Endodermal cell (in vitro differentiated cells): Measurements from ENCODE around the gene CERS6. TPM values are rescaled to one million over a fixed set of nuclear protein-coding genes. Genes with fewer than 3 reads are reported as not detected.
"Not testable (repeated sequence)": the region's sequence is repeated elsewhere in the genome, so short reads cannot be mapped to it uniquely, and the experiment has no call there.

Experiments
- DNase-seq: peaks from one replicate; pipeline ENCODE4 v3.0.0-alpha.2; 2017
- H3K27ac ChIP-seq: 2 replicates; pipeline ENCODE4 v1.5.1; 2013; ENCODE audit warnings: mild to moderate bottlenecking, low read depth, low read length, moderate library complexity
- H3K27me3 ChIP-seq: 2 replicates; pipeline ENCODE4 v1.6.1; 2013; ENCODE audit warnings: mild to moderate bottlenecking, low read length, moderate library complexity; ENCODE audit not compliant: insufficient read depth, control insufficient read depth, poor library complexity, severe bottlenecking
- H3K36me3 ChIP-seq: 2 replicates; pipeline ENCODE4 v1.7.0; 2013; ENCODE audit warnings: mild to moderate bottlenecking, low read length, moderate library complexity; ENCODE audit not compliant: control insufficient read depth, insufficient read depth
- H3K4me1 ChIP-seq: one replicate; pipeline ENCODE4 v1.7.0; 2013; ENCODE audit warnings: low read length; ENCODE audit not compliant: control insufficient read depth, insufficient read depth
- H3K4me3 ChIP-seq: 2 replicates; pipeline ENCODE4 v1.5.1; 2013; ENCODE audit warnings: mild to moderate bottlenecking, low read length, moderate library complexity
- H3K9ac ChIP-seq: 2 replicates; pipeline ENCODE4 v1.6.1; 2013; ENCODE audit warnings: mild to moderate bottlenecking, low read length, moderate library complexity; ENCODE audit not compliant: poor library complexity, severe bottlenecking; ENCODE audit errors: extremely low read depth
- H3K9me3 ChIP-seq: 2 replicates; pipeline ENCODE4 v1.6.1; 2013; ENCODE audit warnings: mild to moderate bottlenecking, low read length, moderate library complexity; ENCODE audit not compliant: control insufficient read depth
- H3K27ac Mint-ChIP-seq: 2 replicates; pipeline ENCODE4 v1.8.0; 2020; ENCODE audit warnings: mixed read lengths
- H3K27me3 Mint-ChIP-seq: 2 replicates; pipeline ENCODE4 v1.8.0; 2021; ENCODE audit warnings: mild to moderate bottlenecking, mixed read lengths; ENCODE audit not compliant: insufficient read depth
- H3K36me3 Mint-ChIP-seq: 2 replicates; pipeline ENCODE4 v1.8.0; 2020; ENCODE audit warnings: low read depth, mixed read lengths
- H3K4me1 Mint-ChIP-seq: 2 replicates; pipeline ENCODE4 v1.8.0; 2020; ENCODE audit warnings: mixed read lengths
- H3K4me3 Mint-ChIP-seq: 2 replicates; pipeline ENCODE4 v1.8.0; 2020; ENCODE audit warnings: mild to moderate bottlenecking, moderate library complexity, mixed read lengths
- H3K9me3 Mint-ChIP-seq: 2 replicates; pipeline ENCODE4 v1.8.0; 2020; ENCODE audit warnings: mild to moderate bottlenecking, mixed read lengths
- WGBS, 2 experiments: methylation state at CpG; one replicate each; pipeline versions ENCODE4 v1.1.5 to v1.1.7; 2013; ENCODE audit warnings: missing lambda C conversion rate in 2 of 2, mixed read lengths in 1 of 2; ENCODE audit not compliant: insufficient coverage in 1 of 2, insufficient read length in 1 of 2; 5-methylcytosine and 5-hydroxymethylcytosine counted together
- total RNA-seq, 2 donors: library from RNA; stranded (reverse); fragmentation: NEBNext Ultra II Directional in 1 of 2; extraction: Animal tissue kit (Norgen Biotek cat#: 25700) in 1 of 2; gene quantifications; 2 replicates in 1 of 2; 3 replicates in 1 of 2; pipeline ENCODE4 v1.2.1, GENCODE V29; 2021
- TF ChIP-seq, protein P1 (sequence below): fragments of 200-600 bp; sonication (generic); conservative IDR thresholded peaks from 2 replicates; pipeline ENCODE4 v1.5.0; 2021; ENCODE audit warnings: antibody characterized with exemption, mild to moderate bottlenecking

Gene CERS6
- total RNA-seq, 2 donors from 2014 or later = 41.3 to 52.0 TPM

DNA sequence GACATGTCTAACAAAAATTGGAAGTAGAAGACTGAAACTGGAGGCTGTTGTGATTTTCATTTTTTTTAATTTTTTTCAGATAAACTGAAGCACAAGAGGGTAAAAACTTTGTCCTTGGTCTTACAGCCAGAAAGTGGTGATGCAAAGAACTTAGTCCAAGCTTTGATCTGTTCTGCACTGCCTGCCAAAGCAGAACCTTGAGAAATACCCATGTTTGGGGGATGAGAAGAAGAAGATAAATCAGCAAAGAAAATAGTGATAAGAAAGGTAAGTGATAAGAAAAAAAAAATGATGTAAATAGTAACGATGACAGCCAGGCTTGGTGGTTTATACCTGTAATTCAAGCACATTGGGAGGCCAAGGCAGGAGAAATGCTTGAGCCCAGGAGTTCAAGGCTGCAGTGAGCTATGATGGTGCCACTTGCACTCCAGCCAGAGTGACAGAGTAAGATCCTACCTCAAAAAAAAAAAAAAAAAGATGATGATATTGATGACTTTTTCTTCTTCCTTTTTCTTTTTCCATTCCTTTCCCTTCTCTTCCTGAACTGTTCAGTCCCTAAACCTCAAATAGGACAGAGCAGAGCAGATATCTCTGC, 331.8 kb downstream of the CERS6 start:
- Mint-ChIP-seq H3K9me3 (peaks cover 2% of the 10 kb centered on the region), H3K27ac (no peak overlapping the region), H3K4me1 (no peaks in the 10 kb centered on the region), H3K4me3 (no peak overlapping the region), H3K27me3 (peaks cover 3% of the 10 kb centered on the region), H3K36me3 (no peaks in the 10 kb centered on the region)
- H3K27me3 ChIP-seq = no peaks in the 10 kb centered on the region
- no peaks in the 10 kb centered on the region for H3K9me3 ChIP-seq
- H3K4me1 ChIP-seq = no peaks in the 10 kb centered on the region
- no peak overlapping the region for H3K27ac ChIP-seq
- no peak overlapping the region for H3K9ac ChIP-seq
- DNase-seq = no peak
- WGBS, 2 experiments = 96 to 100% methylated on average over 1 of the region's 1 CpG
- no peak overlapping the region for H3K4me3 ChIP-seq
- TF ChIP-seq, protein P1, sequence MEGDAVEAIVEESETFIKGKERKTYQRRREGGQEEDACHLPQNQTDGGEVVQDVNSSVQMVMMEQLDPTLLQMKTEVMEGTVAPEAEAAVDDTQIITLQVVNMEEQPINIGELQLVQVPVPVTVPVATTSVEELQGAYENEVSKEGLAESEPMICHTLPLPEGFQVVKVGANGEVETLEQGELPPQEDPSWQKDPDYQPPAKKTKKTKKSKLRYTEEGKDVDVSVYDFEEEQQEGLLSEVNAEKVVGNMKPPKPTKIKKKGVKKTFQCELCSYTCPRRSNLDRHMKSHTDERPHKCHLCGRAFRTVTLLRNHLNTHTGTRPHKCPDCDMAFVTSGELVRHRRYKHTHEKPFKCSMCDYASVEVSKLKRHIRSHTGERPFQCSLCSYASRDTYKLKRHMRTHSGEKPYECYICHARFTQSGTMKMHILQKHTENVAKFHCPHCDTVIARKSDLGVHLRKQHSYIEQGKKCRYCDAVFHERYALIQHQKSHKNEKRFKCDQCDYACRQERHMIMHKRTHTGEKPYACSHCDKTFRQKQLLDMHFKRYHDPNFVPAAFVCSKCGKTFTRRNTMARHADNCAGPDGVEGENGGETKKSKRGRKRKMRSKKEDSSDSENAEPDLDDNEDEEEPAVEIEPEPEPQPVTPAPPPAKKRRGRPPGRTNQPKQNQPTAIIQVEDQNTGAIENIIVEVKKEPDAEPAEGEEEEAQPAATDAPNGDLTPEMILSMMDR = no peak
- no peaks in the 10 kb centered on the region for H3K36me3 ChIP-seq

GRCh38 chr2:168789776-168790175, 333.7 kb downstream of the CERS6 start:
- Mint-ChIP-seq H3K27me3 (peaks cover 3% of the 10 kb centered on the region), H3K4me1 (no peaks in the 10 kb centered on the region), H3K27ac (no peak overlapping the region), H3K9me3 (peaks cover 2% of the 10 kb centered on the region), H3K36me3 (no peaks in the 10 kb centered on the region), H3K4me3 (no peak overlapping the region)
- Histone ChIP-seq H3K27ac (no peak overlapping the region), H3K4me1 (no peaks in the 10 kb centered on the region), H3K27me3 (no peaks in the 10 kb centered on the region), H3K4me3 (no peak overlapping the region), H3K9me3 (no peaks in the 10 kb centered on the region), H3K9ac (no peak overlapping the region), H3K36me3 (no peaks in the 10 kb centered on the region)
- DNase-seq = no peak
- TF ChIP-seq, protein P1 = no peak
- whole genome bisulfite sequencing, 2 experiments = 85 to 92% methylated on average over 7 of the region's 7 CpGs

DNA sequence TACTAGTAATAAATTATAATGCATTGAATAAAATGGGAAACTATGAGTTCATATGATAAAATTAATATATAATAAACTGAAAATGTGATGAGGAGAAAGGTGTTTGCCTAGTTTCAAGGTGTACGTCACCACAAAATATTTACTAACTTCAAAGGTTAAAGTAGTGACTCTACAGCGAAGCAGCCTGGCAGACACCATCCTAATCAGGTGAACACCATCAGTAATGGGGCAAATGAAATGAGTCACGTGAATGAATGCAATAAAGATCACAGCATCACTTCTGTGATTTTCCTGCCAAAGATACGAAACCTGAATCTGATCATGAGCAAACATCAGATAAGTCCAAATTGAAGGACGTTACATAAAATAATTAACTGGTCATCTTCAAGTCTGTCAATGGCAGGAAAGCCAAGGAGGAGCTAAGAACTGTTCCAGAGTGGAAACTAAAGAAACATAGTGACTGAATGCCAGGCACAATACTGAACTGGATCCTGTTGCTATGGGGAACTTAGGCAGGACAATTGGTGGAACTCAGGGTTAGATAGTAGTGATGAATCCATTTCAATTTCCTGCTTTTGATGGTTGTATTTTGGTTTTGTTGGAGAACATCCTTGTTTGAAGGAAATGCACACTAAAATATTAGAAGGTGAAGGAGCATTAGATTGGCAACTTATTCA, 334.3 kb downstream of the CERS6 start:
- peaks cover 3% of the 10 kb centered on the region for H3K27me3 Mint-ChIP-seq
- no peaks in the 10 kb centered on the region for H3K36me3 Mint-ChIP-seq
- H3K4me3 Mint-ChIP-seq = no peak overlapping the region
- H3K27ac Mint-ChIP-seq = no peak overlapping the region
- 90 to 95% methylated on average over 5 of the region's 5 CpGs for WGBS, 2 experiments
- peaks cover 2% of the 10 kb centered on the region for H3K9me3 Mint-ChIP-seq
- Histone ChIP-seq H3K36me3 (no peaks in the 10 kb centered on the region), H3K27me3 (no peaks in the 10 kb centered on the region), H3K4me1 (no peaks in the 10 kb centered on the region), H3K9me3 (no peaks in the 10 kb centered on the region), H3K4me3 (no peak overlapping the region), H3K9ac (no peak overlapping the region), H3K27ac (no peak overlapping the region)
- no peak for DNase-seq
- TF ChIP-seq, protein P1 = no peak
- no peaks in the 10 kb centered on the region for H3K4me1 Mint-ChIP-seq

DNA sequence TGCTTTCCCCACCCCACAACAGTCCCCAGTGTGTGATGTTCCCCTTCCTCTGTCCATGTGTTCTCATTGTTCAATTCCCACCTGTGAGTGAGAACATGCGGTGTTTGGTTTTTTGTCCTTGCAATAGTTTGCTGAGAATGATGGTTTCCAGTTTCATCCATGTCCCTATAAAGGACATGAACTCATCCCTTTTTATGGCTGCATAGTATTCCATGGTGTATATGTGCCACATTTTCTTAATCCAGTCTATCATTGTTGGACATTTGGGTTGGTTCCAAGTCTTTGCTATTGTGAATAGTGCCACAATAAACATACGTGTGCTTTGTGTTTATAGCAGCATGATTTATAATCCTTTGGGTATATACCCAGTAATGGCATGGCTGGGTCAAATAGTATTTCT, 335.1 kb downstream of the CERS6 start:
- H3K9me3 ChIP-seq, H3K4me3 ChIP-seq, H3K27me3 Mint-ChIP-seq, H3K4me3 Mint-ChIP-seq, H3K9ac ChIP-seq, H3K27me3 ChIP-seq, H3K27ac Mint-ChIP-seq, H3K4me1 ChIP-seq, DNase-seq, H3K4me1 Mint-ChIP-seq, H3K36me3 Mint-ChIP-seq, H3K36me3 ChIP-seq, H3K9me3 Mint-ChIP-seq, H3K27ac ChIP-seq: not testable (repeated sequence)
- 92% methylated on average over 1 of the region's 2 CpGs; no CpG with 5 or more reads in 1 of the 2 experiments for WGBS, 2 experiments
